Left renal cortex interstitium (tissue), 4 donors: Measurements from ENCODE around the gene UBE3C. TPM values are rescaled to one million over a fixed set of nuclear protein-coding genes. Genes with fewer than 3 reads are reported as not detected.
"Not testable (repeated sequence)": the region's sequence is repeated elsewhere in the genome, so short reads cannot be mapped to it uniquely, and the experiment has no call there.

ENCODE experiments used
- DNase-seq, 4 donors: peaks; one replicate each; pipeline ENCODE4 v3.0.0-alpha.2; 2013; ENCODE audit warnings: low read depth in 4 of 4, low spot score in 2 of 4, missing footprints in 1 of 4
- polyA plus RNA-seq, 4 donors: library from polyadenylated mRNA; unstranded; fragments of 120-200 nt; gene quantifications; one replicate each; pipeline ENCODE4 v1.2.1, GENCODE V29; 2013; ENCODE audit not compliant: insufficient read length in 4 of 4

Gene UBE3C
- polyA plus RNA-seq, 4 donors, result 36.2 to 45.0 (median 44.2) TPM

DNA sequence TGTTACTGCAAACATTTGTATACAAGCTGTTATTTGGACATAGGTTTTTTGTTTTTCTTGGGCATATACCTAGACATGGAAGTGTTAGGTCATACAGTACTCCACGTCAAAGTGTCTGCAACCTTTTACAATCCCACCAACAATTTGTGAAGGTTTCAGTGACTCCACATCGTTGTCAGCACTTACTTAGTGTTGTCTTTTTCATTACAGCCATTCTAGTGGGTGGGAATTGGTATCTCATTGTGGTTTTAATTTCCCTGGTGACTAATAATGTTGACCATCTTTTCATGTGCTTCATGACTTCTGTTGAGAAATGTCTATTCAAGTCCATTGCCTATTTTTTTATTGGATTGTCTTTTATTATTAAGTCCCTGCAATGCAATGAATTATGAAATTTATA is 95.0 kb downstream of the UBE3C start:
- DNase-seq, result no peak

DNA sequence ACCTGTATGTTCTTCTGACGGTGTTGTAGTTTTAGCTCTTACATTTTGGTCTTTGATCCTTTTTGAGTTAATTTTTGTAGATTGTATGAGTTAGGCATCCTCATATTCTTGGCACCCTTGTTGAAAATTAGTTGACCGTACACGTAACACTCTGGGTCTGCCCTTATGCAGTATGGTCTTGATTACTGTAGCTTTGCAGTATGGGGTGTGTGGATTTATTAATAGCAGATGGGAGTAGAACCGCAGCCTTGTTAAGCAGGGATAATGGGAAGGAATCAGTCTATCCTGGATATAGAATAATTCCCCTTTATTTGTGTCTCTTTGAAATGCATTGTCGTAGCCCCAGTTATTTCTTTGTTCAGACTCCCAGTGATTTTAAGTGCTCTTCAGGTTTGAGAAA is 95.5 kb downstream of the UBE3C start:
- DNase-seq, result no peak

GRCh38 chr7:157235357-157236333 is 96.9 kb downstream of the UBE3C start:
- DNase-seq, result no peak

- DNase-seq, result no peak
Observed at GRCh38 chr7:157238087-157238486, 99.4 kb downstream of the UBE3C start.

DNA sequence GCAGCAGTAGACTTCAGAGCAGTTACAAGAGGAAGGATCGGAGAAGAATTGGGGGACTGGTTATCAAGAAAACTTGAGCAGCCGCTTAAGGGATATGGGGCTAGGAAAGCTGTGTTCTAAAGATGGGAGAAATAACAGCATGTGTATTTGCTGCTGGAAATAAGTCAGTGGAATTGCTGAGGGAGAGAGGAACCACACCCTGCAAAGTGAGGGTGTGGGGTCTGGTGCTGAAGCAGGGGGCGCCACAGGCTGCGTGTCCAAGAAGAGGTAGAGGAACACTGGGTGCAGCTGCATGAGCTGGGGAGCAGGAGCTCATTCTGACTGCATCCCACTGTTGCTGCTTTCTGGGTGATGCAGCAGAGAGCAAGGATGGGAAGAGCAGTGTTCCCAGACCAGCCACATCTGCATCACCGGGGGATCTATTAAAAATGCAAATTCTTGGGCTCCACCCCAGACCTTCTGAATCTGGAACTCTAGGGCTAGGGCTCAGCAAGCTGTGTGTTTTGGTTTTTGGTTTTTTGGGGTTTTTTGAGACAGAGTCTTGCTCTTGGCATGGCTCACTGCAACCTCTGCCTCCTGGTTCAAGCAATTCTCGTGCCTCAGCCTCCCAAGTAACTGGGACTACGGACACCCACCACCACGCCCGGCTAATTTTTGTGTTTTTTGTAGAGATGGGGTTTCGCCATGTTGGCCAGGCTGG is 101.0 kb downstream of the UBE3C start:
- no peak for DNase-seq

DNA sequence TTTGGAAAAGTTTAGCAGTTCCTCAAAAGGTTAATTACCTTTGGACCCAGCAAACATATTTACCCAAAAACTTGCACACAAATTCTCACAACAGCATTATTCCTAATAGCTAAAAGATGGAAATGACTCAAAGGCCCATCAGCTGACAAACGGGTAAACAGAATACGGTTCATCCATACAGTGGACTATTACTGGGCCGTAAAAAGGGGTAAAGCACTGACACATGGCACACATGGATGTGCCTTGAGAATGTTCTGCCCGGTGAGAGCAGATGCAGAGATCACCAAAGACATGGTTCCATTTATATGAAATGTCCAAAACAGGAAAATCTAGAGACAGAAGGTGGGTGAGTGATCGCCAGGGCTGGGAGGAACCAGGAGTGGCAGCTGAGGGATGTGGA is 102.9 kb downstream of the UBE3C start:
- no peak for DNase-seq

GRCh38 chr7:157244516-157245294 is 106.0 kb downstream of the UBE3C start:
- no peak for DNase-seq

DNA sequence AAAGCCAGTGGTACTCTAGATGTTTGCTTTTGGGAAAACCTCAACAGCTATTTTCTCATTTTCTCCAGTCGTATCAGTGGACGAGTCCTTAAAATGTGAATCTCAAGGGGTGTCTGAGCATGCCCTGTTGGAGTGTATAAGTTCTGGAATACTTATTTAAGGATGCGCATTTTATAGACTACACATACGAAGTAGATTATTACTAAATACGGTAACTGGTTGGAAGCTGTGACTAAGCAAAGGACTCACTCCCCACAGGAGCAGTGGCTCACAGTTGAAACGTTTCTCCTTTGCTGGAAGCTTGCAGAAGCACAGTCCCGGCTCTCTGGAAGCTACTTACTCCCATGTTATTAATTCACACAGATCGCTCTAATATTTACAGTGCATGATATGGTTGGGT is 107.3 kb downstream of the UBE3C start:
- DNase-seq, result no peak

DNA sequence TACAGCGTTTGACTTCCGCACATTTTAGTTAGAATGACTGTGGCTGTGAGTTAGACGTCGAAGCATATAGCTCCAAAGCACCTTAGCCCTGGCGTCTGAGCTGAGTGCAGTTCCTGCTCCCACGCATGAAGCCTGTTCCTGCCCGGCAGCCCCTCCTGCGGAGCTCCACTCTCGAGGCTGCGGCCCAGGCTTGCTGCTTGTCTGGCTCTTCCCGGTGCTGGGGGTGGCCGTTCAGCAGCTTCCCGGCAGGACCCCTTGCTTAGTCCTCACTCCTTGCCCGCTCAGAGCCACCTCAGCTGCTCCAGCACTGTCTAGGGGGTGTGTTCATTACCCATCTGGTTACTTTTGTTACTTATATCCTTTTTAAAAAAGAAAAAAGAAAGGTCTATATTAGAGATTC is 109.9 kb downstream of the UBE3C start:
- no peak for DNase-seq

- no peak for DNase-seq
Observed at GRCh38 chr7:157250605-157251228, 112.0 kb downstream of the UBE3C start.

GRCh38 chr7:157251817-157252216 is 113.1 kb downstream of the UBE3C start:
- DNase-seq, result not testable (repeated sequence)

- DNase-seq, result no peak
Observed at GRCh38 chr7:157253850-157254249, 115.1 kb downstream of the UBE3C start.

DNA sequence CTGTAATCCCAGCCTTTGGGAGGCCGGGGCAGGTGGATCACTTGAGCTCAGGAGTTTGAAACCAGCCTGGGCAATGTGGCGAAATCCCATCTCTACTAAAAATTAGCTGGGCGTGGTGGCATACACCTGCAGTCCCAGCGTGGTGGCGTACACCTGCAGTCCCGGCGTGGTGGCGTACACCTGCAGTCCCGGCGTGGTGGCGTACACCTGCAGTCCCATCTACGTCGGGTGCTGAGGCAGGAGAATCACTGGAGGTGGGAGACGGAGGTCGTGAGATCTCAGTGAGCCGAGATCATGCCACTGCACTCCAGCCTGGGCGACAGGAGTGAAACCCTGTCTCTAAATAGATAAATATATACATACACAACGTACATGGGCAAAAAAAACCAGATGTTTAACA is 116.1 kb downstream of the UBE3C start:
- not testable (repeated sequence) for DNase-seq

DNA sequence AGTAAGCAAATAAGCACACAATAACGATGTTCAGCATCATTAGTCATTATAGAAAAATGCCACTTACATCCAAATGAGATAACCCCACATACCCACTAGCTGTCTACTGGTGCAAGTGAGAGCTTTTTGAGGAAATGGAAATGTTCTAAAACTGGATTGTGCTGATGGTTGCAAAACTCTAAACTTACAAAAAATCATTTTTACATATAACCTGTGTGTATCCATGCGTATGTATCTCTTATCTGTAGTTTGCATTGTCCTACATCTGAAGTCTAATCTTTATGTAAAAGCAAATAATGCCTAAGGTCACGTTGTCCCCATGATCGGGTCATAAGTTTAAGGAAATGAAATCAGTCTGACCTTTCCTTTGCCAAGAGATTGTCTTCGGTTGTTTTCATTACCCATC is 116.5 kb downstream of the UBE3C start:
- no peak for DNase-seq

GRCh38 chr7:157263156-157263555 is 124.4 kb downstream of the UBE3C start:
- DNase-seq, result no peak

DNA sequence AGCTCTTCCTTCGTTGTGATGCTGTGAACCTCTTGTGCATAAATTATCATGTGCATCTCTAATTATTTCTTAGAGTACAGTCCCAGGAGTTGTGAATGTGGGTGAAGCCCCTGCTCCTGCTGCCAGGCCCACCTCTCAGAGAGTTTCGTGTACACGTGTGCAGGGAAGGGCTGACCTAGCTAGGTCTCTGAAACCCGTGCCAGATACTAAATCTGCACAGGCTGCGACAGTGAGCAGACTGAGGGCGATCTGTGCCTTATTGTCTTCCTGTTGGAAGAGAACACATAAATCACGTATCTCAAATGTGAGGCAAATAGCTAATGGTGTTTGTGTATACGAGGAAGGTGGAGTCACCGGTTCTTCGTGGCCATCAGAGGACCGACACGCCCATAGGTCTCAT is 126.3 kb downstream of the UBE3C start:
- DNase-seq, result no peak

DNA sequence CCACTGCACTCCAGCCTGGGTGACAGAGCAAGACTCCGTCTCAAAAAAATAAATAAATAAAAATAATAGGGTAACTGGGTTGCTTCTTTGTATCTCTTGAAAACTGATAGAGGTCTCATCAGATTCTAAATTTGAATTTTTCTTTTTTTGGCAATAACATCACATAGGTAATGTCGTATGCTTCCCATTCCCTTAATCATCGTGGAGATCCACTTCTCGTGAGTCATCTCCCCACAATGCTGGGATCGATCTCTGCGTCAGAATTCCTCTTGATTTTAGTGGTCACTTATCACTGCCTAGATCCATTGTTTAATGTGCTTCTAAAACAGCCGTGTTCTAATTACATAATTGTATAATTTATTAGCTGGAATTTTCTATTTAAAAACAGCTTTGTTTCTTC is 127.5 kb downstream of the UBE3C start:
- no peak for DNase-seq

DNA sequence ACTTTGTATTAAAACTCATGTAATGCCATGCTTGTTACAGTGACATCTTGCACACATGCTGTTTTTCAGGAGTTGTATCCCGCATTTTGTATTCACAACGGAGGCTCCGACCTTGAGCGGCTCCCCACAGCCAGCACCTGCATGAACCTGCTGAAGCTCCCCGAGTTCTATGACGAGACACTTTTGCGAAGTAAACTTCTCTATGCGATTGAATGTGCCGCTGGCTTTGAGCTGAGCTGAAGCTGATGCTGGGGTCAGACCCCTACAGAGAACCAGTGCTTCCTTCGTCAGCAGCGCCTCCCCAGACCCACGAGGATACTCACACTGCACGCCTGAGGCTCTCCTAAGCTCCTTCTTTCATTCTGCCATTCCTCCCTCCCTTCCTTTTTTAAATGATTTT is 128.8 kb downstream of the UBE3C start:
- no peak for DNase-seq

DNA sequence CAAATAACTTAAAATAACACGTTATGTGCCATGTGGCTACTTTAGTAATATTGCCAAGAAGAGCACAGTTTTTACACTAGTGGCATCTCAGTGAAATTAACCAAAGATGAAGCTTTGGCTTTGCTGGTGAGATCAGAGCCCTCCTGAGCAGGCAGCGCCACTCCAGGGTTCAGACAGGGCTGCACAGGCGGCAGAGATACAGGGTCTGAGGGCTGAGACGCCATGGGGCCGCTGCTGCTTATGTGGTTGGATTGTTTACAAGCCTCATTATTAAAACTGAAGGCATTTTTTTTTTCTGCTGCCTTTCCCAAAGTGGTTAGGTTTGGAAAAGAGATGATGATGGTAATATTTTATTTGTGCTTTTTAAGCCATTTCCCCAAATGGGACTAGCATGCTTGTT is 129.2 kb downstream of the UBE3C start:
- DNase-seq, result no peak

DNA sequence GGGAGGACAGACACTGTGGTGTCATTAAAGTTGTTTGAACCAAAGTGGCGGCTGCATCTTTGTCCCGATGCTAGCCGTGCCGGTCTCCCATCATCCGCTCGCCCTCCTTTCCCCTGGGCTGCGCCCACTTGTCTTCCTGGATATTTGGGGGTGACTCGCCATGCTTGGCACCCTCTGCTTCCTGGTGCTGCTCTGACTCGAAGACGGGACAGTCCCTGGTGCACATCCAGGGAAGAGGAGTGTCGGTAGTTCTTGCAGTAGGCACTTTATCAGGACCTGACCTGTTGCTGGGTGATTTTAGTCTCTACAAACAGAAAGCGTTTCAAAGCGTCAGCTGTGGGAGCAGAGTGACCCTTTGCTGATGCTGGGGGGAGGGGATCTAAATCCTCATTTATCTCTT is 129.8 kb downstream of the UBE3C start:
- no peak for DNase-seq
